GM18868 (cell line): ENCODE data around the gene TTC24.
"Not testable (repeated sequence)": the region's sequence is repeated elsewhere in the genome, so short reads cannot be mapped to it uniquely, and the experiment has no call there.

Experiments
- ATAC-seq: cut with Tn5 transposase; IDR thresholded peaks from one replicate; pipeline ENCODE4 v1.9.1; 2021; ENCODE audit warnings: mild to moderate bottlenecking, moderate library complexity; ENCODE audit not compliant: unreplicated experiment

Gene TTC24

GRCh38 chr1:156584813-156585212 is 5.3 kb downstream of the TTC24 start:
- ATAC-seq: no peak

- no peak for ATAC-seq
Observed at GRCh38 chr1:156586323-156586722, 6.8 kb downstream of the TTC24 start.

- no peak for ATAC-seq
Observed at GRCh38 chr1:156586892-156587477, 7.5 kb downstream of the TTC24 start.

- not testable (repeated sequence) for ATAC-seq
Observed at GRCh38 chr1:156587927-156588326, 8.4 kb downstream of the TTC24 start.

- no peak for ATAC-seq
Observed at GRCh38 chr1:156589546-156589945, 10.0 kb downstream of the TTC24 start.

GRCh38 chr1:156590326-156591180 is 11.0 kb downstream of the TTC24 start:
- no peak for ATAC-seq

- ATAC-seq: no peak
Observed at GRCh38 chr1:156591181-156591431, 11.6 kb downstream of the TTC24 start.

- peak; percentile 85 for ATAC-seq
Observed at GRCh38 chr1:156591432-156592157, 12.1 kb downstream of the TTC24 start, which contains the start of gene NAXE. TSS of gene NAXE (plus strand) at chr1:156591776. CDS start at chr1:156591805, 29 bp downstream.

- no peak for ATAC-seq
Observed at GRCh38 chr1:156592158-156592909, 12.8 kb downstream of the TTC24 start.

GRCh38 chr1:156592910-156593660 is 13.6 kb downstream of the TTC24 start:
- no peak for ATAC-seq

GRCh38 chr1:156593661-156593989 is 14.1 kb downstream of the TTC24 start:
- no peak for ATAC-seq

GRCh38 chr1:156594190-156594589 is 14.7 kb downstream of the TTC24 start:
- ATAC-seq: no peak

GRCh38 chr1:156595016-156595415 is 15.5 kb downstream of the TTC24 start:
- no peak for ATAC-seq

- no peak for ATAC-seq
Observed at GRCh38 chr1:156596426-156596825, 16.9 kb downstream of the TTC24 start.

- ATAC-seq: no peak
Observed at GRCh38 chr1:156598125-156598524, 18.6 kb downstream of the TTC24 start.

- no peak for ATAC-seq
Observed at GRCh38 chr1:156598731-156599432, 19.4 kb downstream of the TTC24 start.

GRCh38 chr1:156599811-156600210 is 20.3 kb downstream of the TTC24 start:
- peak; percentile 58 for ATAC-seq

- ATAC-seq: no peak
Observed at GRCh38 chr1:156600733-156601121, 21.2 kb downstream of the TTC24 start.

- peak; percentile 53 for ATAC-seq
Observed at GRCh38 chr1:156601122-156601830, 21.8 kb downstream of the TTC24 start, which contains the start of gene GPATCH4. TSS of gene GPATCH4 (minus strand) at chr1:156601479.
